ENCODE results near the gene ZNF84.
A peak's percentile ranks its signal among the peaks of the same experiment; 100 is the strongest.

Gene ZNF84

GRCh38 chr12:133037207-133038005 lies at the start of gene ZNF84:
Gene ZNF84, plus strand, starts transcription at chr12:133037509. Its CDS starts 3,959 bp downstream, at chr12:133041468.
- peak; percentile 97 for DNase-seq

GRCh38 chr12:132998741-132999140 lies 38.6 kb upstream of the ZNF84 start:
- no peak for DNase-seq

- DNase-seq, result no peak
These were observed 26.5 kb upstream of the ZNF84 start for GRCh38 chr12:133010657-133011297.

DNA sequence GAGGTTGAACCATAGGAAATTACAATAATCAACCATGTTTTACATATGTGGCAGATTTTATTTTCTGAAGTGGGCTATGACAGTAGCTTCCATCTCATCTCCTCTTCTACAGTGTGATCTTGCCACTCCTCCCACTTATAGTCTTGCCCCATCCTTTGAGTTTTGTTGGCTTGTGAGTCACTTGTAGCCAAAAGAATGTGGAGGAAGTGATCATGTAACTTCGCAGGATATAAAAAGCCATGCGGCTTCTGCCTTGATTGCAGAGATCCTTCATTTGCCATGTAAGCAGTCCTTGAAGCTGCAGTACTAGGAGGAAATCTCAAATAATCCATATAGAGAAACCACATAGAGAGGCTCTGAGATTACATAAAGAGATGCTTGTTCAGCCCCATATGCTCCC lies 13.7 kb upstream of the ZNF84 start:
- DNase-seq, result no peak

DNA sequence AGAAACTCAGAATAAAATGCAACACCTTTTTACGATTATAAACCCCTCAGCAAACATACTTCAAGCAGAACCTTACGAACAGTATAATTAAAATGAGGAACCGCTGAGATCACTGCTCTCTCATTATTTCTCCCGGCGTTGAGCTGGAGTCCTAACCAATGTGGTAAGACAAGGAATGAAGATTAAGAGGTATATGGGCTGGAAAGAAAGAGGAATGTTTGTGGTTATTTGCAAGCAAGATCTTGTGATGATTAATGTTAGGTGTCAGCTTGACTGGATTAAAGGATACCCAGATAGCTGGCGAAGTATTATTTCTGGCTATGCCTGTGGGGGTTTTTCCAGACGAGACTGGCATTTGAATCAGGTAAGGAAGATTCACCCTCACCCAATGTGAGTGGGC lies 10.3 kb upstream of the ZNF84 start:
- no peak for DNase-seq

DNA sequence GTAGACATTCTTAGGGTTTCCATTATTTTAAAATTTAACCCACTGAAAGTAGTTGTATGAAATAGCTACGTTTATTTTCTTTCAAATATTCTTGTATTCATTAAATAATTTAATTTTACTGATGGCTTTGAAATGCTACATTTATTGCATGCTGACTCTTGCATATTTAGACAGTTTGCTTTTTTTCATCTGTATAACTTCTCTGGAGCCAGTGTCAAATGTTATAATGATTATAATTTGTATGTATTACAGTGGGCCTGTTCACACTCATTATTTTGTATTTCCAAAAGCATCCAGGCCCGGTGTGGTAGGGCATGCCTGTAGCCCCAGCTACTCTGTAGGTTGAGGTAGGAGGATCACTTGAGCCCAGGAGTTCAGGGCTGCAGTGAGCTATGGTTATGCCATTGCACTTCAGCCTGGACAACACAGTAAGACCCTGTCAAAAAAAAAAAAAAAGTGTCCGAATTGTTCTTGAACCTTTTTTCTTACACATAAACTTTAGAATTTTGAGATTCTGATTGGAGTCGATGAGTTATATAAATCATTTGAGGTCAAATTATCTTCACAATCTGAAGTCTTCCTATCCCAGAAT lies 905 bp downstream of the ZNF84 start:
- no peak for DNase-seq

DNA sequence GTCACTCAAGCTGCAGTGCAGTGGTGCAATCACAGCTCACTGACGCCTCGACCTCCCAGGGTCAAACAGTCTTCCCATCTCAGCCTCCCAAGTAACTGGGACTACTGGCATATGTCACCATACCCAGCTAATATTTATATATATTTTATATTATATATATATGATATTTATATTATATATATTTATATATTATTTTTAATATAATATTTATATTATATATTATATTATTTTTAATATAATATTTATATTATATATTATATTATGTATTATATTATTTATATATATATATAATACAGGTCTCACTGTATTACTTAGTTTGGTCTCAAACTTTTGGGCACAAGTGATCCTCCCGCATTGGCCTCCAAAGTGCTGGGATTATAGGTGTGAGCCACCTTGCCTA lies 9.4 kb downstream of the ZNF84 start:
- DNase-seq, result no peak

DNA sequence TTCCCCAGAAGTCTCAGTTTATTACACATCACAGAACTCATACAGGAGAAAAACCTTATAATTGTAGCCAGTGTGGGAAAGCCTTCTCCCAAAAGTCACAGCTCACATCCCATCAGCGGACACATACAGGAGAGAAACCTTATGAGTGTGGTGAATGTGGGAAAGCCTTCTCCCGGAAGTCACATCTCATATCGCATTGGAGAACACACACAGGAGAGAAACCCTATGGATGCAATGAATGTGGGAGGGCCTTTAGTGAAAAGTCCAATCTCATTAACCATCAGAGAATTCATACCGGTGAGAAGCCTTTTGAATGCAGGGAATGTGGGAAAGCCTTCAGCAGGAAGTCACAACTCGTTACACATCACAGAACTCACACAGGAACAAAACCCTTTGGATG lies 20.1 kb downstream of the ZNF84 start:
- DNase-seq, result no peak

- DNase-seq, result peak; percentile 40
These were observed 21.1 kb downstream of the ZNF84 start for GRCh38 chr12:133058203-133059113.

DNA sequence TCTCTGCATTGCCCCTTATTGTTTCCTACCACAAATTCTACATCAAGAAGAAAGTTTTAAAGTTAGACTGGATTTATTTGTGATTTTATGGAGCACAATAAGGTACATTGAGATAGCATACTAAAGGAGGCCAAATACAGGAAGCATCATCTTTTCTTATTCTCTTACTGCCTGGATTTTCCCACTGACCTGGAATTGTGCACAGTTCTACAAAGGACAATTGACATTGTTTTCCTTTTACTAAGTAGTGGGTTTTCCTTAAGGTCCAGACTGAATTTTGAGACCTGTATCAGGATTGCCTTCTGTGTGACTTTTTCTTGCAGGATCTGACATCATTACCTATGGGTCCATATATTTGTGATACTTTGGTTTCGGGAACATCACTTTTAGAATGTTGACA lies 24.6 kb downstream of the ZNF84 start:
- DNase-seq, result no peak

GRCh38 chr12:133063556-133063955 lies 26.2 kb downstream of the ZNF84 start:
- no peak for DNase-seq

DNA sequence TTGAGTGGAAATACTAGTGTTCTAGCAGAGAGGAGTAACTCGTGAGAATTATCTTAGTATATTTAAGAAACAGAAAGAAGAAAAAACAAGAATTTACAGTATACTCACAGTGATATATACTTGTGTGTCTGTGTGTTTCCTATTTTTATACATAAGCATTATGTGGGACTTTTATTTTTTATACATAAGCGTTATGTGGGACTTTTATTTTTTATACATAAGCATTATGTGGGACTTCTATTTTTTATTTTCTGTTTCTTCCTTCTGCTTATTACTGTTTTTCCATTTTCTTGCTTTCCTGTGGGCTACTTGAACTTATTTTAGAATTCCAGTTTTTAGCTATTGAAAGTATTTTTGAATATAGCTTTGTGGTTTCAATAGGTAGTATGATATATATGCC lies 36.5 kb downstream of the ZNF84 start:
- DNase-seq, result no peak

GRCh38 chr12:133080026-133080367 lies 42.7 kb downstream of the ZNF84 start:
- peak; percentile 99 for DNase-seq

DNA sequence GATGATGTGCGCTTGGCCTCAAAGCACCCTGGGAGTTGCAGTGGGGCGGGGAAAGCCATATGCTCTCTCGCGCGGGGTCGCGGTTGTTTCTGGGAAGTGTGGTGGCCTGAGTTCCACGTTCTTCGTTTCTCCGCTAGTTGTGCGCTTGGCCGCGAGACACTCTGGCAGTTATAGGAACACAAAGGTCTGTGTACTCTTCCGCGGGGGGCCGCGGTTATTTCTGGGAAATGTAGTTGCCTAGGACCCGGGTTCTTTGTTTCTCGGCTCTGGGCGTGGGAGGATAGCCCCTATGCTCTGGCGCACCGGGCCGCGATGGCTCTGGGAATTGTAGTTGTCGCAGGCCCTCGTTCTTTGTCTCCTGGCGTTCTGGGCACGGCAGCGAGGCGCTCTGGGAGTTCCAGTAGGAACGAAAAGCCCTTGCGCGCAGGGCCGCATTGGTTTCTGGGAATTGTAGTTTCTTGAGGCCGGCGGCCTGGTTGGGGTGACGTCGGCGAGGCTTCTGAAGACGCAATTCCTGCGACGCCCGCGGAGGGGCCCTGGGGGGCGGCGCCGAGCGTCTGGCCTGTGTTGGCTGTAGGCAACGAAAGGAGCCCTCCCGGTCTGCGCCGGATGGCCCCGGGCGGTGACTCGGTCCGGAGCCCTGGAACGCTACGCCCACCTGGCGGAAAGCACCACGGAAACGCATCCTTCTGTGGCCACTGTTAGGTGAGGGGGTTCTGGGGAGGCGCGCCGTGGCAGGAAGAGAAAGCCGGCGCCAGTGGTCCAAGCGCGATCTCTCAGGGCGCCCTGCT lies 43.3 kb downstream of the ZNF84 start, which contains the start of gene ZNF140:
TSS of gene ZNF140 (plus strand) at position 556 of the 791 bp plus-strand sequence. CDS start 398 bp downstream, outside the sequence.
- peak; percentile 99 for DNase-seq

DNA sequence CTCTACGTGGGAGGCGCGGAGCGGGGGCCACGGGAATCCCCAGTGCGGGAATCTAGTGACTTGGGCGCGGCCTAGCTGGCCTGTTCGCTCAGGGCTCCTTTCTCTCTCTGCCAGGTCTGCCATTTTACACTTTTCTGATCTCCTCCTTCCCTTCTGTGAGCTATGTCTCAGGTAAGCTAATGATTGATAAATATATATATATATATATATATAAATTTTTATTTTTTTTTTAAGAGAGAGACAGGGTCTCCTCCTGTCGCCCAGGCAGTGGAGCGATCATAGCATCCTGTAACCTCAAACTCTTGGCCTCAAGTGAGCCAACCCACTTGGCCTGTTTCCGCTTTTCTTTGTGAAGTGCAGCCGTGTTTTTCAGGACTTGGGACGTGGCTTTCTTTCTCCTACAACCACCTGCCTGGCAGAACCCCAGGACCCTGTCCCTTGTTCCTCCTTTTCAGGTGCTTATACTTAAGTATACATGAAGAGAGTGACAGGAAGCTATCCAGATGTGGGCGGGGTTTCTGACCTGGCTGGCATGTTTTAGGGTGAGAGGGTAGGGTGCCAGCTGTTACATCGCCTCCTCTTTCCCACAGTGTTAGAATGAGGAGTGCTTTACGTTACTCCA lies 44.0 kb downstream of the ZNF84 start:
- DNase-seq, result no peak

DNA sequence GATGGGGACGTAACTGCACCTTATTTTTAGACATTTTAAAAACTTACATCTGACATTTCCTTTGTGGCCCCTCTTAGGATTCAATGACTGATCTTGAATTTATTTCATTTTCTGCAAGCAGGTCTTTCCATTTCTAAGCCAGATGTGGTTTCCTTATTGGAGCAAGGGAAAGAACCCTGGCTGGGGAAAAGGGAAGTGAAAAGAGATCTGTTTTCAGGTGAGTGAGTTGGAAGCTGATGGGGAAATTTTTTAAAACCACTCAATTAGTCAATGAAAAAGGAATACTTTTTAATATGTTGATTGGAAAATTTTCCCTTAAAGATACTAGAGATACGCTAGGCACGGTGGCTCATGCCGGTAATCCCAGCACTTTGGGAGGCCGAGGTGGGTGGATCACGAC lies 46.0 kb downstream of the ZNF84 start:
- DNase-seq, result no peak

DNA sequence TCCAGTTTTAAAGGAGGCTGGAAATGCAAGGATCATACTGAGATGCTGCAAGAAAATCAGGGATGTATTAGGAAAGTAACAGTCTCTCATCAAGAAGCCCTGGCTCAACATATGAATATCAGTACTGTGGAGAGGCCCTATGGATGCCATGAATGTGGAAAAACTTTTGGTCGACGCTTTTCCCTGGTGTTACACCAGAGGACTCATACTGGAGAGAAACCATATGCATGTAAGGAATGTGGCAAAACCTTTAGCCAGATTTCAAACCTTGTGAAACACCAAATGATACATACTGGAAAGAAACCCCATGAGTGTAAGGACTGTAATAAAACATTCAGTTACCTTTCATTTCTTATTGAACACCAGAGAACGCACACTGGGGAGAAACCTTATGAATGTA lies 68.3 kb downstream of the ZNF84 start:
- no peak for DNase-seq

DNA sequence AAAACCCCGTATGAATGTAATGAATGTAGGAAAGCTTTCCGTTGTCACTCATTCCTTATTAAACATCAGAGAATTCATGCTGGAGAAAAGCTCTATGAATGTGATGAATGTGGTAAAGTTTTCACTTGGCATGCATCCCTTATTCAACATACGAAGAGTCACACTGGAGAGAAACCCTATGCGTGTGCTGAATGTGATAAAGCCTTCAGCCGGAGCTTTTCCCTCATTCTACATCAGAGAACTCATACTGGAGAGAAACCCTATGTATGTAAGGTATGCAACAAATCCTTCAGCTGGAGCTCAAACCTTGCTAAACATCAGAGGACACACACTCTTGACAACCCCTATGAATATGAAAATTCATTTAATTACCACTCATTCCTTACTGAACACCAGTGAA lies 68.9 kb downstream of the ZNF84 start:
- DNase-seq, result no peak

DNA sequence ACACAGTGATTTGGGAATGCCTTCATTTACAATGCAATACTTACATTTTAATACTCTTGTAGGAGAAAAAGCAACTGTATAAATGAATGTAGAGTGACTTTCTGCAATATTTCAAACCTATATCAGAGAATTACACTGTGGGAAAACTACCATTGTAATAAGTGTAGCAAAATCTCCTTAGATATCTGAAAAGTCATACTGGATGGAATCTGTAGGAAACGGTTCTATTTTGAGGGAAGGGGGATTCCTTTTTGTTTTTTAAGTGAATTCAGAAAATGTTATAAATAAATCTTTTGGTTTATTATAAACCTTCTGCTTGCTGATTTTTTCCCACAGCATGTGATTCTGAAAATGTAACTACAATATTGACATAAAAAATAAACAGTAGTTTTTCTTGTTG lies 69.8 kb downstream of the ZNF84 start:
- no peak for DNase-seq

GRCh38 chr12:133108150-133108549 lies 70.8 kb downstream of the ZNF84 start:
- no peak for DNase-seq
